GM12891 (cell line): ENCODE results near the gene GNB1L.

Experiments
- POLR2AphosphoS5 ChIP-seq: IDR thresholded peaks from 2 replicates; pipeline ENCODE4 v1.6.1; 2011; ENCODE audit warnings: low read depth, low read length, control low read depth
- TAF1 ChIP-seq: IDR thresholded peaks from 2 replicates; pipeline ENCODE4 v1.6.1; 2011; ENCODE audit warnings: low read depth, low read length, control low read depth

DNA sequence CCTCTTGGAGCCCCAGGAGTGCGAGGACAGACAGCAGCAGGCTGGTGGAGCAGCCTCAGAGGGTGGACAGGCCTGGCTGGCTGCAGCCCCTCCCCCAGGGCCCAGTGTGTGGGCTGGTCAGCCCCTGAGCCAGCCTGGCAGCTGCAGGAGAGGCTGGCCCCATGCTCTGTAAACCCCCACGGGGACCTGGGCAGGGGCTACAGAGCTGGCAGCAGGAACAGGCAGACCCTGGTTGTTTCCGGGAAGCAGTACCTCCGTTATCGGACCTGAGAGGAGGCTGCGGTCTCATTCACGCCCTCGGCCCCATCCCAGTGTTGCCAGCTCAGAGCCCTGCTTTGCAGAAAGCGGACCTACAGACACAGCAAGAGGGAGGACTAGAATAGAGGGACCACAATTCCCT is 48.4 kb upstream of the GNB1L start:
- no peak for TF ChIP-seq POLR2AphosphoS5
- TF ChIP-seq TAF1 = no peak
